Measurements from ENCODE around the gene HES7. TPM values are rescaled to one million over a fixed set of nuclear protein-coding genes. Genes with fewer than 3 reads are reported as not detected.

The HES7 gene
- total and polyA plus RNA-seq, 11 donors: 0.17 to 0.76 (median 0.36) TPM; not detected in 5

DNA sequence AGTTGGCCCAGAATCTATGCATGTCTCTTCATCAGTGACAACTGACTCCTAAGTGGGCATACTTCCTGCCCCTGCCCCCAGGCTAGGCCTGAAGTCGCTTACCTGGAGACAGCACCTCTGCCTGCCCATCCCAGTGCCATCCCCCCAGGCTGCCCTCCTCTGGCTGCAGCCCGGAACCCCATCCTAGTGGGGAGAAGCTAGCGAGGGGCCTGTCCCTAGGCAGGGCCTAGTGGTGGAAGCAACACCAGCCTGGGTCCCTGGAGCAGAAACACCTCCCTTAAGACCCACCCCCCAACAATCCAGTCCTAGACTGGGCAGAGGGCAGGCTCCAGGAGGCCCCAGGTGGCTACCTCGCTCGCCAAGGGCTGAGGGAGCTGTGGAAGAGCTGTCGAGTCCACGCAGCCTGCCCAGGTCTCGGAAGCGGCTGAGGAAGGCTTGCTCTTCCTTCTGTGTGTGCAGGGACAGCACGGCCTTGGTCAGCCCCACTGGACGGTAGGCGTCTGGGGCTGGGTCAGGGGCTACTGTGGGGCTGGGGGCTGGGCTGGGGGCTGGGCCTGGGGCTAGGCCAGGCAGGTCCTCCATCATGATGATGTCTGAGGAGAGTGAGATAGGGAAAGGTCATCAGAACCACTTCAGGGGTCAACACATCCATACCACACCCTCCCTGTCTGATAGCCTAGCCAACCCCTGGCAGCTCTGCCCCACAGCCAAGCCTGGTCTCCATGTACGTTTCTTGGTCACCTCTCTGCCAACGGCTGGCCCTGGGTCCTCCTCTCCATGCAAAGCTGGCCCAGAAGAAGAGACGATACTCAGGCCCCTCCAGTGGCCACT lies 20.7 kb upstream of the HES7 start:
- peaks cover 0 to 79% (median 15%) of the 10 kb centered on the region in 12 donors for H3K4me1 ChIP-seq
- no peaks in the 10 kb centered on the region for H3K27me3 ChIP-seq
- ATAC-seq (no peak), DNase-seq (peak in 1 of 5 donors; percentile 56)
- no peaks in the 10 kb centered on the region for H3K9me3 ChIP-seq
- H3K4me3 ChIP-seq: no peak overlapping the region
- H3K36me3 ChIP-seq: peaks cover 17 to 100% (median 100%) of the 10 kb centered on the region in 9 donors
- intact Hi-C loops (cut with DNase I): loop anchor here in 1 of 10 donors (10.0 kb wide), 1 partner anchor 300 kb away; no protein-coding TSS in a partner anchor
- peak overlapping the region in 2 of 12 donors; percentile 87 to 100 for H3K27ac ChIP-seq
- TF ChIP-seq, protein P1, sequence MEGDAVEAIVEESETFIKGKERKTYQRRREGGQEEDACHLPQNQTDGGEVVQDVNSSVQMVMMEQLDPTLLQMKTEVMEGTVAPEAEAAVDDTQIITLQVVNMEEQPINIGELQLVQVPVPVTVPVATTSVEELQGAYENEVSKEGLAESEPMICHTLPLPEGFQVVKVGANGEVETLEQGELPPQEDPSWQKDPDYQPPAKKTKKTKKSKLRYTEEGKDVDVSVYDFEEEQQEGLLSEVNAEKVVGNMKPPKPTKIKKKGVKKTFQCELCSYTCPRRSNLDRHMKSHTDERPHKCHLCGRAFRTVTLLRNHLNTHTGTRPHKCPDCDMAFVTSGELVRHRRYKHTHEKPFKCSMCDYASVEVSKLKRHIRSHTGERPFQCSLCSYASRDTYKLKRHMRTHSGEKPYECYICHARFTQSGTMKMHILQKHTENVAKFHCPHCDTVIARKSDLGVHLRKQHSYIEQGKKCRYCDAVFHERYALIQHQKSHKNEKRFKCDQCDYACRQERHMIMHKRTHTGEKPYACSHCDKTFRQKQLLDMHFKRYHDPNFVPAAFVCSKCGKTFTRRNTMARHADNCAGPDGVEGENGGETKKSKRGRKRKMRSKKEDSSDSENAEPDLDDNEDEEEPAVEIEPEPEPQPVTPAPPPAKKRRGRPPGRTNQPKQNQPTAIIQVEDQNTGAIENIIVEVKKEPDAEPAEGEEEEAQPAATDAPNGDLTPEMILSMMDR (IDR thresholded peaks at IDR 0.05): no peak
- no peak for TF ChIP-seq POLR2A (IDR thresholded peaks at IDR 0.05)
- WGBS, 4 donors: 83 to 87% (median 85%) methylated on average over 12 to 15 of the region's 15 CpGs

DNA sequence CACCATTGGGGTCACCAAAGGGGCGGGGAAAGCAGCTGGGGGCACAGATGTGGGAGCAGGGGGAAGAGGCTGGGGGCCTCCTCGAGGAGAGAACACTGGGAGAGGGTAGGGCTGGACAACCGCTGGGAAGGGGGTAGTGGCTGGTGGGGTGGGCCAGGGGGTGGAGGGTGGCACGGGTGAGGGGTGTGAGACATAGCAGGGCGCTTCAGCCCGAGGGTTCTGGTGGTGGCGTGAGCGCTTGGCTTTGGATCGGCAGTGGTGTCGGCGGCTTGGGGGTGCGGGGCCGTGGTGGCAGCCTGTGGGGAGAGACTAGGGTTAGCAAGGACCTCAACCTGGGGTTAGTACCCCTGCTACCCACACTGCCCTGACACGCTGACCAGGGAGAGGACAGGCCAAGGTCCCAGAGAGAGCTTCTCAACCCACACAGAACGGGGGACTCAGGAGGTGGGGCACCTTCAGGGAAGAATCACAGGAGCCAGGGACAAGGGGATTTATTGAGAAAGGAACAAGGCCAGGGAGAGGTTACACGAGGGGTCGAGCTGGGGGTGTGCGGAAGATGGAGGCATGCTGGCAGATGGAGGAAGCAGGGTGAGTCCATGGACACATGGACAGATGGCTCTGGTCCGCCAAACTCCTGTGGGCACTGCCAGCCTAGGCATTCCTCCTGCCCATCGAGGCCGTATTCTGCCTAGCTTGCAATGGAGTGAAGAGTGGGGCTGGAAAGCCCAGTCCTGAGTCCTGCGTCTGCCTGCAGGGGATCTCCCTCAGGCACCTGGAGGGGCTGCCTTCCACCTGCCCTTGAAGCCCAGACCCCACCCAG lies 19.9 kb upstream of the HES7 start:
- peak overlapping the region in 2 of 12 donors; percentile 87 to 100 for H3K27ac ChIP-seq
- intact Hi-C loops (cut with DNase I): loop anchor here in 1 of 10 donors (10.0 kb wide), 1 partner anchor 299 kb away; no protein-coding TSS in a partner anchor

GRCh38 chr17:8142887-8143580 lies 19.1 kb upstream of the HES7 start:
- intact Hi-C loops (cut with DNase I): loop anchor here in 1 of 10 donors (10.0 kb wide), 1 partner anchor 298 kb away; no protein-coding TSS in a partner anchor
- ATAC-seq: no peak
- no peak for DNase-seq
- H3K4me3 ChIP-seq: no peak overlapping the region
- peaks cover 15 to 90% (median 87%) of the 10 kb centered on the region in 9 donors for H3K36me3 ChIP-seq
- H3K4me1 ChIP-seq: peaks cover 3 to 75% (median 16%) of the 10 kb centered on the region in 12 donors
- peak overlapping the region in 3 of 12 donors; percentile 8 to 100 (median 87) for H3K27ac ChIP-seq
- no peaks in the 10 kb centered on the region for H3K27me3 ChIP-seq
- H3K9me3 ChIP-seq: no peaks in the 10 kb centered on the region
- TF ChIP-seq, protein P1 (IDR thresholded peaks at IDR 0.05): no peak
- no peak for TF ChIP-seq POLR2A (IDR thresholded peaks at IDR 0.05)
- WGBS, 4 donors: 82 to 84% (median 83%) methylated on average over 15 of the region's 15 CpGs

More for the DNA sequence above, 19.9 kb upstream of the HES7 start:
- no peaks in the 10 kb centered on the region for H3K9me3 ChIP-seq
- no peak for TF ChIP-seq POLR2A (IDR thresholded peaks at IDR 0.05)
- TF ChIP-seq, protein P1 (IDR thresholded peaks at IDR 0.05): no peak
- ATAC-seq (no peak), DNase-seq (peak in 2 of 5 donors; percentile 14 to 49)
- WGBS, 4 donors: 86 to 92% (median 90%) methylated on average over 21 to 22 of the region's 22 CpGs
- no peak overlapping the region for H3K4me3 ChIP-seq
- no peaks in the 10 kb centered on the region for H3K27me3 ChIP-seq
- peaks cover 0 to 77% (median 17%) of the 10 kb centered on the region in 12 donors for H3K4me1 ChIP-seq
- H3K36me3 ChIP-seq: peaks cover 15 to 97% (median 95%) of the 10 kb centered on the region in 9 donors
